Astrocyte of the cerebellum (primary cell): ENCODE measurements around the gene GIT2.

Experiments used
- DNase-seq: peaks from one replicate; pipeline ENCODE4 v3.0.0-alpha.2; 2011; ENCODE audit warnings: low read depth
- H3K4me3 ChIP-seq: 2 replicates; pipeline ENCODE4 v1.5.1; 2011; ENCODE audit warnings: mild to moderate bottlenecking, low read depth, low read length, moderate library complexity
- in situ Hi-C: cut with HindIII; loops from 2 replicates; pipeline ENCODE4 v1.10.0; 2017; ENCODE audit warnings: low sequenced_read_pairs
- TF ChIP-seq, protein P1 (sequence below): IDR thresholded peaks from 2 replicates; pipeline ENCODE4 v1.5.1; 2012; ENCODE audit warnings: low read length, low read depth, moderate library complexity, mild to moderate bottlenecking; ENCODE audit errors: missing control alignments

The GIT2 gene

GRCh38 chr12:109995686-109996482 is at the start of gene GIT2:
GIT2 (minus strand) TSS chr12:109996368; CDS start chr12:109996224, 144 bp downstream.
- peak; percentile 80 for DNase-seq

DNA sequence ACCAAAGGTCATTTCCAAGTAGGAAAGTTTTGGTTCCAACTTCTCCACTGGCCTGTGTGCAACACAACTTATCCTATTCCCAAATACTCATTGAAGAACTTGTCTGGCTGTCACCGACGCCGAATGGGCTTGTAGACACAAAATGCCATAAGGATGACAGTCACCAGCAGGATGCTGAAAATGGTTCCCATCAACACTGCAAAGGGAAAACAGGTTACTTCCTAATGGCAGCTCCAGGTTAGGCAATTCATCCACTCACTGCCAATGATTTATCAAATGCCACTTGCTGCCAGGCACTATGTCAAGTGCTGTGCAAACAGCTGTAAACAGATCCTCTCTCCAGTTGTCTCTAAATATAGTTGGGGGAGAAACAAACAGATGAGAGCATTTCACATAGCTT is 46.1 kb upstream of the GIT2 start:
- no peak for DNase-seq
- TF ChIP-seq, protein P1, sequence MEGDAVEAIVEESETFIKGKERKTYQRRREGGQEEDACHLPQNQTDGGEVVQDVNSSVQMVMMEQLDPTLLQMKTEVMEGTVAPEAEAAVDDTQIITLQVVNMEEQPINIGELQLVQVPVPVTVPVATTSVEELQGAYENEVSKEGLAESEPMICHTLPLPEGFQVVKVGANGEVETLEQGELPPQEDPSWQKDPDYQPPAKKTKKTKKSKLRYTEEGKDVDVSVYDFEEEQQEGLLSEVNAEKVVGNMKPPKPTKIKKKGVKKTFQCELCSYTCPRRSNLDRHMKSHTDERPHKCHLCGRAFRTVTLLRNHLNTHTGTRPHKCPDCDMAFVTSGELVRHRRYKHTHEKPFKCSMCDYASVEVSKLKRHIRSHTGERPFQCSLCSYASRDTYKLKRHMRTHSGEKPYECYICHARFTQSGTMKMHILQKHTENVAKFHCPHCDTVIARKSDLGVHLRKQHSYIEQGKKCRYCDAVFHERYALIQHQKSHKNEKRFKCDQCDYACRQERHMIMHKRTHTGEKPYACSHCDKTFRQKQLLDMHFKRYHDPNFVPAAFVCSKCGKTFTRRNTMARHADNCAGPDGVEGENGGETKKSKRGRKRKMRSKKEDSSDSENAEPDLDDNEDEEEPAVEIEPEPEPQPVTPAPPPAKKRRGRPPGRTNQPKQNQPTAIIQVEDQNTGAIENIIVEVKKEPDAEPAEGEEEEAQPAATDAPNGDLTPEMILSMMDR, result no peak
- in situ Hi-C loops, result no loop called here
- H3K4me3 ChIP-seq, result no peak overlapping the region

More at GRCh38 chr12:109995686-109996482, at the start of gene GIT2:
- H3K4me3 ChIP-seq, result peak within 1 kb of the TSS; percentile 87
- in situ Hi-C loops, result loop anchor here (5.0 kb wide), 1 partner anchor 34 kb away; no protein-coding TSS in a partner anchor
- TF ChIP-seq, protein P1, result no peak

DNA sequence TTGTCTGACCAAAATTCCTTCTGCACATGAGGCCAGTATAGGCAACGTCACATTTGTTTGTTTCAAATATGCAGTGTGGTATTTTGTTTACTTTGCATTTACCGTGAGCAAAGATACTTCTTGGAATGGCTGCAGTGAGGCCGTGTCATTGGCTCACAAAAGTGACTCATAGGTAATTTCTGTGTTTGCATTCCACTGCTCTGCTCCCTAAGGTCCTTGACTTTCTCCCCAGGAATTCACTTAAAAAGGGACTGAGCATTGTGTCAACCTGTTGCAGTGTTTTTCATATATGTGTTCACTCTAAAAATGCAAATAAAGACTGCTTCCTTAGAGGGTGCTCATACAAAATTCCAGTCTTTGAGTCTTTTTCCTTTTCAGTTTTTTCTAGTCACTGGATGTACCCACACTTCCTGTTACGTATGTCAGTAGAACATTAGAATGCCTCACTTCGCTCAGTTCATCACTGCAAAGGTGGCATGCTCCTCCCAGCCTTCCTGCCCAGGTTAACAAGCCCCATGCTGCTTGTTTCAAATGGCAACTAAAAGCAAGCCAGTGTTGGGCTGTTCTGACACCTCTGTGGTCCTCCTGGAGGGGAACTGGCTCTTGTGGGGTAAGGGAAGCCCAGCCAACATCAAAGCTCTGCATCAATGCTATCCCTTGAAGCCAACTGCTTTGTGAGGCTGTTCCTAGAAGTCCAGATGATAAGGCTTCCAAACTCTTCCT is 43.1 kb upstream of the GIT2 start:
- DNase-seq, result peak; percentile 84
- no peak overlapping the region for H3K4me3 ChIP-seq
- in situ Hi-C loops, result no loop called here
- TF ChIP-seq, protein P1, result no peak

GRCh38 chr12:110038741-110039084 is 42.5 kb upstream of the GIT2 start:
- no peak for DNase-seq
- TF ChIP-seq, protein P1, result no peak
- in situ Hi-C loops, result no loop called here
- H3K4me3 ChIP-seq, result no peak overlapping the region

- TF ChIP-seq, protein P1, result no peak
- DNase-seq, result no peak
- no peak overlapping the region for H3K4me3 ChIP-seq
- in situ Hi-C loops, result no loop called here
Measured at GRCh38 chr12:110037315-110037714, 41.1 kb upstream of the GIT2 start.

GRCh38 chr12:110035534-110036104 is 39.5 kb upstream of the GIT2 start:
- TF ChIP-seq, protein P1, result no peak
- no peak overlapping the region for H3K4me3 ChIP-seq
- DNase-seq, result no peak
- in situ Hi-C loops, result no loop called here
